HG03469 (cell line): ENCODE data around the gene RBP3.

Source experiments
- ATAC-seq: cut with Tn5 transposase; IDR thresholded peaks from one replicate; pipeline ENCODE4 v1.9.1; 2021; ENCODE audit warnings: mild to moderate bottlenecking, moderate library complexity, moderate number of reproducible peaks; ENCODE audit not compliant: unreplicated experiment

Gene RBP3

DNA sequence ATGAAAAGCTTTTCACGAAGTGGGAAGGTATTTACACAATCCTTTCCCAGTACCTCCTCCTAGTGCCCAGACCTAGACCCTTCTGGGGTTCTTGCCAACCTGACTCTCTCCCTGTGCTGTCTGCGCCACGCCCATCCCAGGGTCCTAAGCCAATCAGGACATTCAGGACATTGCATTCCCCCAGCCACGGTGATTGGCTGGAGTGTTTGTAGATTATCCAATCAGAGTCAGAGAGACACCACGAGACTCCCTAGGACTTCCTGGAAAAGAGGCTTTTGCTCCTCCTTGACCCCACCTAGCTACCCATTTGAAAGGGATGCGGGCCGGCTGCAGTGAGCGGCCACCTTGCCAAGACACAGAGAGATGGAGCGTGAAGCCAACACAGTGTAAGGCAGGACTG lies 29.5 kb upstream of the RBP3 start:
- no peak for ATAC-seq

DNA sequence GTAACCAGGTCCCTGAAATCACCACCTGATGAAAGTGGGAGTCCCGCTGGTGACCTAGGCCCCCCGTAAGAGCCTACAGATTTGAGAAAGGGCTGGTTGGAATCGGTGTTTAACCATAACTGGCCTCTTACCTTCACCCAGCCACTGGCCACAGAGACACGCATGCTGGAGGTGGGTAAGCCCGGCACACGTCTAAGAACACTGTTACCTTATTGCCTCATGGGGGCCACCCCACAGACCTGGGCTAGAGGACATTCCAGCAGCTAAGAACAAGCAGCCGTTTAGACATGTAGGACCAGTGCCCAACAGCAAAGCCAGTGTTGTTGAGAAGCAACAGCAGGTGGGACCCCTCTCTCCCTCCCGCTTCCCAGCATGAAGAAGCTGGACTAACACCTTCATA lies 28.4 kb upstream of the RBP3 start:
- ATAC-seq, result no peak

GRCh38 chr10:47320812-47321211 lies 27.4 kb upstream of the RBP3 start:
- no peak for ATAC-seq

DNA sequence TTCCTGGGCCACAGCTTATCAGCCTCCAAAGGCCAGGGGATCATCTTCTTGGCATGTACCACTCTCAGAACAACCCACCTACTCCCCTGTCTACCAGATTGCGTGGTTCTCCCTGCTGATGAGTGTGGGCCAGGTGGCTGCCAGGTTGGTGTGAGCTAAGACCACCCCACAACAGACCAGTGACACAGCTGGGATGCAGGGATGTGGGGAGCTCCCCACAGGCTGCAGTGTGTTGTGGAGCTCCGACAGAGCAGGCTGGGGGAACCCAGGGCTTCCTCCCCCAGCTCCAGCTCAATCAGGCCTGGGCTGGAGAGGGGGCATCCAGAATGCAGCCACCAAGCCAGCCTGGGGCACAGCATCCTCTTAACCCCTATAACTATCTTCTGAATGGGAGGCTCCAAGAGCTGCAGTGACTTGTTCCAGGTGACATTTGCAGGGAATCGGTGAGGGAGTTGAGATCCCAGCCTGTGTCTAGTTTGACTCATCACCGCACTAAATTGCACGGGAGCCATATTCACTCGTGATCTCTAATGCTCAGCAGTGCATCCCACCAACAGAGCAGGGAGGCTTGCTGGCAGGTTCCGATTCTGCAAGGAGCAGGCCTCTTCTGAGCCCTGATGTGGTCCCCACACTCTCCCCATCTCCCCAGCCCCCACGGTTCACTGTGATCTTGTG lies 26.5 kb upstream of the RBP3 start:
- ATAC-seq, result no peak

DNA sequence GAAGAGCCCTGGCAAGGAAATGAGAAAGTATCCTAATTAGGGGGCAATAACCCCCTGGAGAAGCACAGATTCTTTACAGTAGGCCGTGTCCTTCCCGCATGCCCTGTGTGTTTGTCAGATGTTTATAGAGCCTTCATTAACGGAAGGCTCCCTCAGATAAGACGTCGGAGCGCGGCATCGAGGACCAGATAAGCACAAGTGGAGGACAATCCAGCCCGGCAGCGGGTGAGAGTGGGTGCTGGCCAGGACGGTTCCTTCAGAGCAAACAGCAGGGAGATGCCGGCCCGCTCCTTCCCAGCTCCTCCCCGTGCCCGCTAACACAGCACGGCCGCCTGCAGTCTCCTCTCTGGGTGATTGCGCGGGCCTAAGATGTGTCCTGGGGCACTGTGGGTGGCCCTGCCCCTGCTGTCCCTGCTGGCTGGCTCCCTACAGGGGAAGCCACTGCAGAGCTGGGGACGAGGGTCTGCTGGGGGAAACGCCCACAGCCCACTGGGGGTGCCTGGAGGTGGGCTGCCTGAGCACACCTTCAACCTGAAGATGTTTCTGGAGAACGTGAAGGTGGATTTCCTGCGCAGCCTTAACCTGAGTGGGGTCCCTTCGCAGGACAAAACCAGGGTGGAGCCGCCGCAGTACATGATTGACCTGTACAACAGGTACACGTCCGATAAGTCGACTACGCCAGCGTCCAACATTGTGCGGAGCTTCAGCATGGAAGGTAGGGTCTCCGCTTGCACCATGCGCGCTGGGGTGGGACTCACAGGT lies 25.7 kb upstream of the RBP3 start, which contains the start of gene GDF2:
Gene GDF2, plus strand, starts transcription at position 155 of the 762 bp plus-strand sequence. Its CDS starts 215 bp downstream, at position 370.
- ATAC-seq, result no peak

DNA sequence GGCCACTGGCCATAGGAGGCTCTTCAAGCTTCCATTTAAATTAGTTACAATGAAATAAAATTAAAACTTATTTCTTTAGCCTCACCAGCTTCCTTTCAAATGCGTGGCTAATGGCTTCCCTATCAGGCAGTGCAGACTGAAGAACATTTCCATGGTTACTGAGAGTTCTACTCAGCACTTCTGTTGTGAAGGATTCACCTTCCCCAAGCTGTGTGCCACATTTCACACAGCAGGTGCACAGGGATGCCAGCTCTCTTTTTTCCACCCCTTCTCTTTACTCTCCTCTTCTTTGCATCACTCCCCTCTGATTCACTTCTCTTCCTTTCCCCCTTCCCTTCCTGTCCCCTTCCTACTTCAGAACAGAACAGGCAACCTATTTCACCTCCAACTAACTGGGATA lies 25.1 kb upstream of the RBP3 start:
- ATAC-seq, result no peak

GRCh38 chr10:47323636-47324296 lies 24.4 kb upstream of the RBP3 start:
- ATAC-seq, result no peak

DNA sequence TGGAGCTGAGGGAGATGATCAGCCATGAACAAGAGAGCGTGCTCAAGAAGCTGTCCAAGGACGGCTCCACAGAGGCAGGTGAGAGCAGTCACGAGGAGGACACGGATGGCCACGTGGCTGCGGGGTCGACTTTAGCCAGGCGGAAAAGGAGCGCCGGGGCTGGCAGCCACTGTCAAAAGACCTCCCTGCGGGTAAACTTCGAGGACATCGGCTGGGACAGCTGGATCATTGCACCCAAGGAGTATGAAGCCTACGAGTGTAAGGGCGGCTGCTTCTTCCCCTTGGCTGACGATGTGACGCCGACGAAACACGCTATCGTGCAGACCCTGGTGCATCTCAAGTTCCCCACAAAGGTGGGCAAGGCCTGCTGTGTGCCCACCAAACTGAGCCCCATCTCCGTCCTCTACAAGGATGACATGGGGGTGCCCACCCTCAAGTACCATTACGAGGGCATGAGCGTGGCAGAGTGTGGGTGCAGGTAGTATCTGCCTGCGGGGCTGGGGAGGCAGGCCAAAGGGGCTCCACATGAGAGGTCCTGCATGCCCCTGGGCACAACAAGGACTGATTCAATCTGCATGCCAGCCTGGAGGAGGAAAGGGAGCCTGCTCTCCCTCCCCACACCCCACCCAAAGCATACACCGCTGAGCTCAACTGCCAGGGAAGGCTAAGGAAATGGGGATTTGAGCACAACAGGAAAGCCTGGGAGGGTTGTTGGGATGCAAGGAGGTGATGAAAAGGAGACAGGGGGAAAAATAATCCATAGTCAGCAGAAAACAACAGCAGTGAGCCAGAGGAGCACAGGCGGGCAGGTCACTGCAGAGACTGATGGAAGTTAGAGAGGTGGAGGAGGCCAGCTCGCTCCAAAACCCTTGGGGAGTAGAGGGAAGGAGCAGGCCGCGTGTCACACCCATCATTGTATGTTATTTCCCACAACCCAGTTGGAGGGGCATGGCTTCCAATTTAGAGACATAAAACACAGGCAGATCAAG lies 22.6 kb upstream of the RBP3 start:
- no peak for ATAC-seq

DNA sequence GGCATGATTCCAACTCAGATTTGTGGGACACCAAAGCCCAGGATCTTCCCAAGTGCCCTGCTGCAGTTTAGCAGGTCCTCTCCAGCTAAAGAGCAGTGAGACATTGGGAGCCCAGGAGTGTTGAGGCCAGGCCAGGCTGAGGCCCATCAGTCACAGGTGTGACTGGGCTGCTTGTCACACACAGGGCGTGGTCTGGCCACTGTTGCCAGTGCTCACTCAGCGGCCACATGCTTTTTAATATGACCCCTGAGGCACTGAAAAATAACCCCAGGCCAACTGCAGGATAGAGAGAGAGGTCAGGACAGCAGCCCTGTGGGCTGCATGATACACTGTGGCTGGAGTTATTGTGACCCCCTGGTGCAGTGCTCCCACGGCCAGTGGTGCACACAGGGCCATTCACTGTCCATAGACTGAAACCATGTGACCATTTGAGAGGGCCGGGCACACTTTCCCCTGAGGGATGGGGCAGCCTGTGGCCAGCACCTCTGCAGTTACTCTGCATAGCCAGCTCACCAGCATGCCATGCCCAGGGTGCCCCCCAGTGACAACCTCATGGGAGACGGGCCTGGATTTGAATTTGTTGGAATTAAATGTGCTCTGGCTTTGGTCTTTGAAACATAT lies 21.7 kb upstream of the RBP3 start:
- ATAC-seq, result no peak

DNA sequence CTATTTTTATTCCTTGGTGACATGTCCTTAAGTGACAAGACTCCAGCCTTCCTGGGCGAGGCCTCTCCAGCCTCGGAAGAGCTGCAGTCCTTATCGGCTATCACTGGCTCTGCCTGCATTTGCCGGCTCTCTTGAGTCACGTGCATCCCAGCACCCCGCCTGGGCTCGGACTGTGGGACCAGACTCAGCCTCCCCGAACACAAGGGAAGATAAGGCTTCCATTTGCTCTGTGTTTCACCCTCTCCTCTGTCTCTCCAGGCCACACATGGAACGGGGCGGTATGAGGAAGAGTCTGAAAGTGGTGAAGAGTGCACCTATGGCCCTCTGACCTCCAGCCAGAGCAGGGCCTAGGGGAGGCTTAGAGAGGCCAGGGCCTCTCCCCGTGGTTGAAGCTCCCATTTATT lies 21.2 kb upstream of the RBP3 start:
- no peak for ATAC-seq

DNA sequence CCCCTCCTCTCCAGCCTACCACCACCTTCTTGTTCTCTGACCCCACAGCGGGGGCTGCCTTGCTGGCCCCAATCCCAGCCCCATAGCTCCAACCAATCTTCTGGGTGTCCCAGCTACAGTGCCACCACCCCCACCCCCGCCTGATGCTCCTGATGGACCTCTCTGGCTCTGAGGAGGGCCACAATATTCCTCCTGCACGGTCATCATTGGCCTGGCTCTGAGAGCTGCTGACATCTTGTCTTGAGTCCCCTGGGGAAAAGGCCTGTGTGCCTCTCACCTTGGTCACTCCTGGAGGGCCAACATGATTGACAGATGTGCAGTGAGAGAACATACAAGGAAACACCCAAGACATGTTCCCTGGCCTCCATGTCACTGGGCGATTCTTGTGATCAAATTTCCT lies 18.3 kb upstream of the RBP3 start:
- ATAC-seq, result no peak

- ATAC-seq, result no peak
Measured at GRCh38 chr10:47330366-47330765, 17.8 kb upstream of the RBP3 start.

GRCh38 chr10:47330804-47331203 lies 17.4 kb upstream of the RBP3 start:
- ATAC-seq, result no peak

- ATAC-seq, result no peak
Measured at GRCh38 chr10:47331491-47331890, 16.7 kb upstream of the RBP3 start.

DNA sequence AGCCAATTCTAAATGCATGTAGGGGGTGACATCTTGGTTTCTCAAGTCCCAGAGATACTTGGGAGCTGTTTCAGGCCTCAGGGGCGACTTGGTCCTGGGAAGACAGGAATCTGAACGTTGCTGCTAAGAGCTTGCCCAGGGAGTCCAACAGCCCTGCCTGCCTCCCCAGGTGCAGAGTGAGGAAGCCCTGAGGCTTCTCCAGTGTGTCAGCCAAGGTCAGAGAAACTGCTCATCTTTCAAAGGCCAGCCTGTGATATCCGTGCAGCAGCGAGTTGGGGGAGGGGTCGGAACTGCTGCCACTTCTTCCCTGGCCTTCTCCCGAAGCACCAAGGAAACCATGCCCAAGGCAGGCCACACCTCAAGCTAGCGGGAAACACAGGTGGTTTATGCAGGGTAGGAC lies 16.2 kb upstream of the RBP3 start:
- ATAC-seq, result no peak

- no peak for ATAC-seq
Measured at GRCh38 chr10:47332371-47332770, 15.8 kb upstream of the RBP3 start.

DNA sequence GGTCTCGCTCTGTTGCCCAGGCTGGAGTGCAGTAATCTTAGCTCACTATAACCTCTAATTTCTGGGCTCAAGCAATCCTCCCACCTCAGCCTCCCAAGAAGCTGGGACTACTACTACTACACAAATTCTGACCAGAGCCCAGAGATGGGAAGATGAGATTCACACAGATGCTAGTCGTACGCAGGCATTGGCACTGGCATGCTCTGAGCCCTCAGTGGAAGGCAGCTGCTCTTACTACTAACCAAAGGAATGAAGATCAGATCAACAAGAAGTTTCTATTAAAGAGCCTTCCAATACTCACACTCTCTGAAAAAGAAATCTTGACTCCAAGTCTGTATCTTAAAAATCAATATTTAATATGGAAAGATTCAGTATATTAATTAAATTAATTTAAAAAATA lies 15.2 kb upstream of the RBP3 start:
- no peak for ATAC-seq

DNA sequence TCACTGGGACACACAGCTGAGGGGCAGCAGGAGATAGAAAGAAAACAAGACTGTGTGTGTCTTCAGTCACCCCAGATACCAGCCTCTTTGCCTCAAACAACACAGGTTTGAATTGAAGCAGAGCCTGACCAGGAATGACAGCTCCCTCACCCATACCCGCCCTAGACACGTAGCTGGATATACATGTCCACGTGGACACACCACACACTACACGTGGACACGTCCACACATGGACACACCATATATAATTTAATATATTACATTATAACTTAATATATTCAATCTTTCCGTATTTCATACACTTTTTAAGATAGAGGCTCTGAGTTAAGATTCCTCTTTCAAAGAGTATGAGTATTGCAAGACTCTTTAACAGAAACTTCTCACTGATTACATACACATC lies 14.6 kb upstream of the RBP3 start:
- no peak for ATAC-seq

GRCh38 chr10:47334466-47335295 lies 13.5 kb upstream of the RBP3 start:
- no peak for ATAC-seq
